Osteocyte (in vitro differentiated cells): ENCODE data around the gene RABGAP1L. TPM values are rescaled to one million over a fixed set of nuclear protein-coding genes. Genes with fewer than 3 reads are reported as not detected.
"Not testable (repeated sequence)": the region's sequence is repeated elsewhere in the genome, so short reads cannot be mapped to it uniquely, and the experiment has no call there.

Source experiments
- DNase-seq: peaks from one replicate; pipeline ENCODE4 v3.0.0; 2021; ENCODE audit warnings: mixed read lengths; ENCODE audit not compliant: unreplicated experiment; ENCODE audit errors: extremely low spot score
- H3K27ac Mint-ChIP-seq: one replicate; pipeline ENCODE4 v1.8.0; 2021; ENCODE audit warnings: mild to moderate bottlenecking, mixed read lengths; ENCODE audit not compliant: unreplicated experiment
- H3K27me3 Mint-ChIP-seq: one replicate; pipeline ENCODE4 v1.8.0; 2021; ENCODE audit warnings: mixed read lengths; ENCODE audit not compliant: unreplicated experiment
- H3K36me3 Mint-ChIP-seq: one replicate; pipeline ENCODE4 v1.8.0; 2021; ENCODE audit warnings: mixed read lengths; ENCODE audit not compliant: unreplicated experiment
- H3K4me1 Mint-ChIP-seq: one replicate; pipeline ENCODE4 v1.8.0; 2021; ENCODE audit warnings: mixed read lengths; ENCODE audit not compliant: unreplicated experiment
- H3K4me3 Mint-ChIP-seq: one replicate; pipeline ENCODE4 v1.8.0; 2021; ENCODE audit warnings: mild to moderate bottlenecking, moderate library complexity, mixed read lengths; ENCODE audit not compliant: unreplicated experiment
- H3K9me3 Mint-ChIP-seq: one replicate; pipeline ENCODE4 v1.8.0; 2021; ENCODE audit warnings: mixed read lengths; ENCODE audit not compliant: unreplicated experiment
- total RNA-seq: library from RNA; stranded (reverse); gene quantifications from 2 replicates; pipeline ENCODE4 v1.2.1, GENCODE V29; 2021
- TF ChIP-seq, protein P1 (sequence below): fragments of 200-600 bp; sonication (generic); IDR thresholded peaks from 2 replicates; pipeline ENCODE4 v1.5.0; 2021; ENCODE audit warnings: antibody characterized with exemption, mild to moderate bottlenecking, moderate library complexity

RABGAP1L gene
- total RNA-seq, 1 donor from 2014 or later: 29.3 TPM

GRCh38 chr1:174491606-174492005 is 332.3 kb downstream of the RABGAP1L start:
- no peak overlapping the region for H3K27ac Mint-ChIP-seq
- H3K4me1 Mint-ChIP-seq: no peaks in the 10 kb centered on the region
- H3K9me3 Mint-ChIP-seq: peaks cover 10% of the 10 kb centered on the region
- H3K27me3 Mint-ChIP-seq: no peaks in the 10 kb centered on the region
- DNase-seq: no peak
- TF ChIP-seq, protein P1, sequence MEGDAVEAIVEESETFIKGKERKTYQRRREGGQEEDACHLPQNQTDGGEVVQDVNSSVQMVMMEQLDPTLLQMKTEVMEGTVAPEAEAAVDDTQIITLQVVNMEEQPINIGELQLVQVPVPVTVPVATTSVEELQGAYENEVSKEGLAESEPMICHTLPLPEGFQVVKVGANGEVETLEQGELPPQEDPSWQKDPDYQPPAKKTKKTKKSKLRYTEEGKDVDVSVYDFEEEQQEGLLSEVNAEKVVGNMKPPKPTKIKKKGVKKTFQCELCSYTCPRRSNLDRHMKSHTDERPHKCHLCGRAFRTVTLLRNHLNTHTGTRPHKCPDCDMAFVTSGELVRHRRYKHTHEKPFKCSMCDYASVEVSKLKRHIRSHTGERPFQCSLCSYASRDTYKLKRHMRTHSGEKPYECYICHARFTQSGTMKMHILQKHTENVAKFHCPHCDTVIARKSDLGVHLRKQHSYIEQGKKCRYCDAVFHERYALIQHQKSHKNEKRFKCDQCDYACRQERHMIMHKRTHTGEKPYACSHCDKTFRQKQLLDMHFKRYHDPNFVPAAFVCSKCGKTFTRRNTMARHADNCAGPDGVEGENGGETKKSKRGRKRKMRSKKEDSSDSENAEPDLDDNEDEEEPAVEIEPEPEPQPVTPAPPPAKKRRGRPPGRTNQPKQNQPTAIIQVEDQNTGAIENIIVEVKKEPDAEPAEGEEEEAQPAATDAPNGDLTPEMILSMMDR: no peak
- H3K36me3 Mint-ChIP-seq: no peaks in the 10 kb centered on the region
- no peak overlapping the region for H3K4me3 Mint-ChIP-seq

DNA sequence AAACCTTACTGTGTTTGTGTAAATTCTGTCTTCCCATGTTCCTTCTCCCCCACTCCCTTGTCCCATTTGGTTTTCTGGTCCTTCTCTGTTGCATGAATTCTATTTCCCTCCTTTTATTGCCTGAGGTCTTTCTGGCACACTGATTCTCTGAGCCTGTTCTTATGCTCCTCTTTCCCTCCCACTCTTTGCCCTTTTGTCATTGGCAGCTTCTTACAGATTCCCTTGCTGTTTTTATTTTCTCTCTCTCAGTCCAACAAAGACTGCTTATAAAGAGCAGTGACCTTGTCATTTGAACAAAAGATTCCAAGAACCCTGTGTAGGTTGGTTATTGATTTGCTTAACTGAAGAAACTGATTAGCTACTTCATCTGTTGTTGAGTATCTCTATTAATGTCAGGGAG is 338.2 kb downstream of the RABGAP1L start:
- TF ChIP-seq, protein P1: no peak
- Mint-ChIP-seq H3K4me1 (peaks cover 4% of the 10 kb centered on the region), H3K27ac (no peak overlapping the region), H3K9me3 (no peaks in the 10 kb centered on the region), H3K27me3 (no peaks in the 10 kb centered on the region), H3K36me3 (no peaks in the 10 kb centered on the region), H3K4me3 (no peak overlapping the region)
- no peak for DNase-seq

DNA sequence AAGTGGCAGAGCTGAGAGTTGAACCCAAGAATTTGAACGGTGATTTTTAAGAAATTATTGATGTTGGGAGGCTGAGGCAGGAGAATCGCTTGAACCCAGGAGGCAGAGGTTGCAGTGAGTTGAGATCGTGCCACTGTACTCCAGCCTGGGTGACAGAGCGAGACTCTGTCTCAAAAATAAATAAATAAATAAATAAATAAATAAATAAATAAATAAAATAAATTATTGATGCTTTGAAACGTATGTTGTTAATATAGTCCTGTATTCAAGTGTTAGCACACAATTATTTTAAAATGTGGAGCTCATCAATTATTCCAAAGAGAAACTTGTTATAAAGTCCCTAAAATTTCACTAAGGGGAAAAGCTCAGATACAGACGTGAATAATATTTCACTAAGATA is 357.4 kb downstream of the RABGAP1L start:
- not testable (repeated sequence) for H3K9me3 Mint-ChIP-seq, H3K4me1 Mint-ChIP-seq, H3K4me3 Mint-ChIP-seq, H3K36me3 Mint-ChIP-seq, H3K27ac Mint-ChIP-seq, H3K27me3 Mint-ChIP-seq, DNase-seq

- Mint-ChIP-seq H3K27me3 (no peaks in the 10 kb centered on the region), H3K4me3 (no peak overlapping the region), H3K36me3 (no peaks in the 10 kb centered on the region), H3K4me1 (no peaks in the 10 kb centered on the region), H3K9me3 (peaks cover 10% of the 10 kb centered on the region), H3K27ac (no peak overlapping the region)
- DNase-seq: no peak
- TF ChIP-seq, protein P1: no peak
Measured at GRCh38 chr1:174519844-174520243, 360.5 kb downstream of the RABGAP1L start.

DNA sequence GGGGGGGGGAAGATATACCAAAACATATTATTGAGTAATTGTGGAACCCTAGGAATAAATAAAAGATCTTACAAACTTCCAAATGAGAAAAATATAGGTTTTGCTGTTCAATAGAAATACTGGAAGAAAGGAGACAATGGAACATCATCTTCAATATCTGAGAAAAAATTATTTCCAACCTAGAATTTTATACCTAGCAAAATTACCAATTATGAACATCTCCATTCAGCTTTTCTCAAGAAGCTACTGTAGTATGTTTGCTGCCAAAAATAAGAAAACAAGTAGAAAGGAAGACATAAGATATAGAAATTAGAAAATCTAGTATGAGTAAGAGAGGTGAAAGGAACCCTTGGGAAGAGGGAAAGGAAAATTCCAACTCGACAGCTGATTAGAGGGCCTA is 372.4 kb downstream of the RABGAP1L start:
- Mint-ChIP-seq H3K36me3 (peaks cover 7% of the 10 kb centered on the region), H3K4me3 (no peak overlapping the region), H3K9me3 (peaks cover 30% of the 10 kb centered on the region), H3K27me3 (no peaks in the 10 kb centered on the region), H3K27ac (no peak overlapping the region), H3K4me1 (peaks cover 4% of the 10 kb centered on the region)
- no peak for DNase-seq
- TF ChIP-seq, protein P1: no peak

GRCh38 chr1:174534789-174535188 is 375.5 kb downstream of the RABGAP1L start:
- peaks cover 7% of the 10 kb centered on the region for H3K36me3 Mint-ChIP-seq
- H3K4me1 Mint-ChIP-seq: no peaks in the 10 kb centered on the region
- no peak overlapping the region for H3K4me3 Mint-ChIP-seq
- TF ChIP-seq, protein P1: no peak
- H3K9me3 Mint-ChIP-seq: peaks cover 23% of the 10 kb centered on the region
- no peak for DNase-seq
- H3K27me3 Mint-ChIP-seq: no peaks in the 10 kb centered on the region
- no peak overlapping the region for H3K27ac Mint-ChIP-seq
